GM19395 (cell line): Measurements from ENCODE around the gene EBF3.

Source experiments
- ATAC-seq: cut with Tn5 transposase; IDR thresholded peaks from one replicate; pipeline ENCODE4 v1.9.1; 2021; ENCODE audit warnings: mild to moderate bottlenecking, moderate library complexity; ENCODE audit not compliant: unreplicated experiment

EBF3 gene

DNA sequence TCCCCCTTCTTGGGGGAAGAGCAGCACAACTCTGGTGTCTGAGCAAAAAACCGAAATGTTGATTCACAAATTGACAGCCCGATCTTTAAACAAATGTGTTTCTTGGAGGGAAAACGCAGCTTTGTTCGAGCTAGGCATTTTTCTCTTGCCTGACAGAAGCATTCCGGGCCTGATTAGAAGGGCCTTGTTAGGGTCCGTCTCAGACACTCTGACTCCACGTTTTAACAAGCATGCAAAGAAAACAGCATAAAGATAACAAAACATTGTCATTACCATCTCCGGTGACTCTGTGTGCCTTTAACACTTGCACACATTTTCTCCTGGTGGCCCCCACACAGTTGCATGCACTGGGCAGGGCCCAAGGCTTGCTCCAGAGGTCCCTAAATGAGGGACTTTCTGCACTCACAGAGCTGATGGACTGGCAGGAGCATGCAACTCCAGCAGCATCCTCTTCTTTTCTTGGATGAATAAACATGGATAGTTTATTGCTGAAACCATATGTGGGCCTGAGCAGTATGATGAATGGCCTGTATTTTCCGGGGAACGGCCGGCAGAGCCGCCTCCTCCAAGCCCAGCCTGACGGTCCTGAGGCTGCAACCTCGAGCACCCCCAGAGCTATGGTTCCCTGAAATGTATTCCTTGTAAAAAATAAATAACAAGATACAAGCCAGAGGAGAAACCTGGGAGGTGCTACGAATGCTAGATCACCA is 50.9 kb downstream of the EBF3 start:
- no peak for ATAC-seq

DNA sequence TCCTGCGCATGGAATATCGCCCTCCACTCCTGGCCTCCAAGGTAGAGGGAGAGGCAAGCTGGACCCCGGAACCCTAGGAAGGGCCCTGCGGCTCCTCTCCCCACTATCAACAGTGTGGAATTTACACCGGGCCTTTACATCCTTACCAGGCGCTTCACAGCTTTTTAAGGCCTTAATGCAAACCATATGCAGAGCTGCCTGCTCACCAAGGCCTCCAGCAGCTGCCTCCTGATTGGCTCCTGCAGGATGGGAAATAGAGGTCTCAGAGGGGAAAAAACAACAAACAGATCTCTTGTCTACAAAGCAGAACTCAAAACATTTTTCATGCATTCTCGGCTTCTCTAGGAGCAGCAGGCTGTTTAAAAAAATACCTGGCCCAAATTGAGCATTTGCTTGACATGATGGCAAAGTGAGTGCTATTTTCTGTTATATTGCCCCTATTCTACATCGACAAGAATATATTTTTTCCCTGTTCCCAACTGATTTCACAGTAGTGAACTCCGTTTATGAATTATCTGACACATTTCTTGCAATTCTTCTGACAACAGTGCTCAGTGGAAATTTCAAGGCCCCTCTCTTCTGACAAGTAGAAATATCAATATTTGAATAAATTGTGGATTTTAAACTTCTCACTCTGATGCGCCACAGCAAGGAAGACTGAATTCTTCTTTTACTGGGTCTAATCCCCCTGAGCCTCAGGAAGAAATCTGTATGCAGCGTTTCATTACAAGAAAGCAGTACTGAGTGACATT is 51.7 kb downstream of the EBF3 start:
- ATAC-seq = no peak

DNA sequence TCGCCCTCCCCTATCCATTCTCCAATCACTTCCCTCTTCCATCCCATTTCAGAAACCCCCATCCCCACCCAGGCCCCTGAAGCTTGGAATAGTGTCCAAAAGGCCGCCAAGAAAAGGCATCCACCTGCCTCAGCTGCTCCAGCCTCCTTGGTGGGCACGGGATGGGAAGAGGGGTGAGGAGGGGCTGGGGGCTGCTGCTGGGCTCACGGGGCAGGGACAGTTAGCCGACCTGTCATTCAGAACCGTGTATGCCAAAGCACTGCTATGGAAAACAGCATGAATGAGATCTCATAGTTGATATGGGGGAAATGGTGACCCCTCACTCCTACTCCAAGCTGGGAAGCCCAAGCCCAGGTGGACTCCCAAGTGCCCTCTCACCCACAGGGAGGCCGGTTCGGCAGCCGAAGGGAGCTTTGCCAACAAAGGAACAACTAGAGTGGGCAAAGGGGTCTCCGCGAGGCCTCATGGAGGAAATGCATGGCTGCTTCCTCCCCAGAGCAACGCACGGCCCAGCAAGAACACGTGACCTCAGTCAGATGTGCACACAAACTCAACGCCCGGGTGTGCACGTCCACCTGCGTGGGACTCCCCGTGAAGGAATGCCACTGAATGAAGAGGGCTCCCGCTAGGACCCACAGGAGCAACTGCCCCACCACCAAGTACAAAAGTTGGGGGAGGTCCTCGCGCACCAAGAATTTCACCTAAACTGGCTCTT is 52.5 kb downstream of the EBF3 start:
- ATAC-seq = no peak

DNA sequence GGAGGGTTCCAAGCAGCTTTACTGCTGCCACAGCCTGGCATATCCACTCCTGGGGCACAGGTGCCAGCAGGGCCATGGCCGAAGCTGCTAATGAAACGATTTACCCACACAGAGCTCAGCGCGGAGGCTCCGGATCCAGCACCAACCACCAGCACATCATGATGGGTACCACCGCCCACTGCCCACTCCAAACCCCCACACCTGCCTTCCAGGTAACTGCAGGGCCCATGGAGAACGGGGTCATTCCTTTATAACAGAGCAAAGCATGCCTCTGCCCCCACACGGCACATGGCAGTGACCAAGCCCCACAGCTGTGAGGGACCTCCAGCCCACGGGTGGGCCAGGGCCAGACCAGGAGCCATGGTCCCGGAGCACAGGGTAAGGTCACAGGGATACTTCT is 53.2 kb downstream of the EBF3 start:
- no peak for ATAC-seq

DNA sequence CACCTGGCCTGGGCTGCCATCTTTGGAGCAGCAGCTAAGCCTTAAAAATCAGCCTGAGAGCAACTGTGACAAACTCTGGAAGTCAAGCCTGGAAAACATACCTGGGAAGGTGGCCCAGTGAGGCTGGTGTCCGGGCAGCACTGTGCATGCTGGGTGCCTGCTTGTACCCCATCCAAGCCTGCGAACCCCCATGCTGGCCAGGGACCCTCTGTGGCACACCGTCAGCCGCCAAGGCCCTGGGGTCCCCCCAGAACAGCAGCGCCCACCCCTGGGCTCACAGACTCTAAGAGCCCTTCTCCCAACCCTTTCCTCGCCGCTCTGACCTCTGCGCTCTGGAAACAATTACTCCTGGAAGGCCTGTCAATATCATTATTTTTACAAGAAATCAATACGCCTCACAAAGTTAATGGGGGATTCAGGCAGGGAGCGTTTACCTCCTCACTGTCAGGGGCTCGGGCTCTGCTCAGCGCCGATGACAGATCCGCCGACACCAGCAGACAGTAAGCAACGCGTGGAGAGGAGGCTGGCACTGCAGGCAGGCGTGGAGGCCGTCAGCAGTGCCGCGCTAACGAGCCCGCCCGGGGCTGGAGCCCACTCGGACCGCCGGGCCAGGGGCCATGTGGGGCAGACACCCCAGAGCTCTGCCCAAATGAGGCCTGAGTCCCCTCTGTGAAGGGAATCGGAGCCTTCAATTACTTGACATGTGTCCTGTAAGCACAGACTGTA is 54.4 kb downstream of the EBF3 start:
- ATAC-seq = no peak

DNA sequence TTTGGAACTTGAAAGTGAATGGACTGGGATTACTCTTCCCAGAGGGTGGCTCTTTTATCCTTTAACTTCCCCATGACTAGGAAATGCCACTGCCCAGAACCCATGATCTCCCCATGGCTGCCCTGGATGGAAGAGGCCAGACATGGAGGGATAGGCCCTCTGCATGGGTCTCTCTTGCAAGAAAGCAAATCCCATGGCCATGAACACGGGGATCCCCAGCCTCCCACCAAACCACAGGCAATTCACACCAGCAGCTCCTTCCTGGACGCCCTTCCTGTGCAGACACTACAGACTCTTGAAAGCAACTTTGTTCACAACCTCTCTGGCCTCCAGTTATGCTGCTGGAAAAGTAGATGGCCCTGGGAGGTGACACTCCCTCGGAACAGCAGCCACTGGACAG is 55.0 kb downstream of the EBF3 start:
- no peak for ATAC-seq

DNA sequence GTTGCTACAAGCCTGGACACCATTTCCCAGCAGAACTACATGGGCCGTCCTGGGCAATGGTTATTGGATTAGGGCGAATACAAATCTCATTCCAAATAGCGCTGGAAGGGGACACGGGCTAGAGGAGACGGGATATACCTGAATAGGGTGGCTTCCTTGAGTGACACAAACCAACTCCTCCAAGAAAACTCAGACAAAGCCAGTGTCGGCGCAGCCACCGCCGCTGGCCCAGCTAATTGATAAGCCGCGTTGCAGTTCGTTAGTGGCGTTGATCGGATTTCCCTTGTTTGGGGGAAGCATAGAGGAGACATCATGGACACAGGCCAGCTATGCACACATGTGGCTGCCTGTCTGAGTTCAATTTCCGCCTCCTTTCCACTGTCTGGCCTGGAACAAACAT is 55.7 kb downstream of the EBF3 start:
- ATAC-seq = no peak

DNA sequence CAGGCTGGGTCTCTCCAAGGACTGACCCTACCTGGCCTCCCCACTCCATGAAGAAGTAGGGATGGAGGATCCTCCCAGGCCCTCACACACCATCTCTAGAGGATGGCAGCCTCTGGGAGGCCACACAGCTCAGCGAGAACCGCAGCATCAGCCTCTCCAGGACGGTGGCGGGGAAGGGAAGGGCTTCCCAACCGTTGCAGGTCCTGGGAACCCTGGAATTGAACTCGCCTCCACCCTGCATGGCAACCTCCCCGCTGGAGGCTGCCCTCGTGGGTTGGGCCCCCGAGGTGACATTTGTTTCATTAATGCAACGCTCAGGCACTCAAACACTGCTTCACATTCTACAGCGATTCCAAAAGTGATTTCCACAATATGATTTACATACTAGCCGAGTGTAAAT is 58.5 kb downstream of the EBF3 start:
- ATAC-seq = no peak

DNA sequence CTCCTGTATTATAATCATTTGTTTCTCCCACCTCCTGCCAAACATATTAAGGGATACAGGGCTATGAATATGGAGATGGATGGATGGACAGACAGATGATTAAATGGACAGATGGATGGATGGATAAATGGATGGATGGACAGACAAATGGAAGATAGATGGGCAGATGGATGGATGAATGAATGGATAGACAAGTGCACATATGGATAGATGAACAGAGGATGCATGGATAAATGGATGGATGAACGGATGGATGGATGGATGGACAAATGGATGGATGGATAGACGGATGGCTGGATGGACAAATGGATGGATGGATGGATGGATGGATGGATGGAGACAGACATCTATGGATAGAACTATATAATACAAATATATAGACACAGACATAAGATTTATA is 59.8 kb downstream of the EBF3 start:
- no peak for ATAC-seq

DNA sequence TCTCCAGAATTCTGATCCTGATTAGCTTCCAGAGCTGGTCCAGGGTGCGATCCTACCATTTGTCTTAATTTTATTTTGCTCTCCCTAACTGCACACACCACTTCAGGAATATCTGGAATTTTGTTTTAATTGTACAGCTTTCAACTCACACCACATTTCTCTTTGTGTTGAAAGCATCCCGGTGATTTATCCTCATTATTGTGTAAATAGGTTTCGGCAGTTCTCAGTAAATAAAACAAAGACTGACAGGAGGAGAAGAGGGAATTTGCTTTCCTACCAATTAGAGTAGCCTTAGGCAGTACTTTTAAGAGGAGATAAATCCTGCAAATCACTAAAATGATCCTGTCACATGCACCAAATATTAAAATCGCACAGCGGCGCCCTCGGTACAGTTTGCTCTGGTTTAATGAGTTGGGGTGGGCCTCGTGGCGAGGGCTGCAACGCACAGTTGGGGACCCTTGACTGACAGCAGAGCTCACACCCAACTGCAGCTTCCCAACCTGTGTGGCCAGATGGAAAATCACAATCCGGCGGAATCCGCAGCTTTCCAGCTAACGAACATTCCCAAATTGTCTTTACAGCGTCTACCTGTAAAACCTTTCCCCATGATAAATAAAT is 62.6 kb downstream of the EBF3 start:
- ATAC-seq = no peak

DNA sequence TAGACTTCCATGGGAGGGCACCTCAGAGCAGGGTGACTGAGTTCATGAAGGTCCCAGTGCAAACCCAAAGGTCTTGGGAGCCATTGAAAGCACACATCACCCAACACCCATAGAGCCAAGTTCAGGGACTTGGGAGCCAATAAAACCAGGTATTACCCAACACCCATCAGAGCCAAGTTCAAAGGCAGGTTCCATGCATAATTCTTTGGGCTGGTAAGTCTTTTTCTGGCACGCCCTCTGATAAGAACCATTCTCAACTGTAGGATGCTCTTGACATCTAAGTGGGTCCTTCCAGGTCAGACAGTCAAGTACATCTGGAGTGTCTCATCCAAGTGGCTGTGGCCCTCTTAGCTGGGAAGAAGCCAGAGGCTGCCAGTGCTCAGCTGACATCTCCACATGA is 63.2 kb downstream of the EBF3 start:
- no peak for ATAC-seq

DNA sequence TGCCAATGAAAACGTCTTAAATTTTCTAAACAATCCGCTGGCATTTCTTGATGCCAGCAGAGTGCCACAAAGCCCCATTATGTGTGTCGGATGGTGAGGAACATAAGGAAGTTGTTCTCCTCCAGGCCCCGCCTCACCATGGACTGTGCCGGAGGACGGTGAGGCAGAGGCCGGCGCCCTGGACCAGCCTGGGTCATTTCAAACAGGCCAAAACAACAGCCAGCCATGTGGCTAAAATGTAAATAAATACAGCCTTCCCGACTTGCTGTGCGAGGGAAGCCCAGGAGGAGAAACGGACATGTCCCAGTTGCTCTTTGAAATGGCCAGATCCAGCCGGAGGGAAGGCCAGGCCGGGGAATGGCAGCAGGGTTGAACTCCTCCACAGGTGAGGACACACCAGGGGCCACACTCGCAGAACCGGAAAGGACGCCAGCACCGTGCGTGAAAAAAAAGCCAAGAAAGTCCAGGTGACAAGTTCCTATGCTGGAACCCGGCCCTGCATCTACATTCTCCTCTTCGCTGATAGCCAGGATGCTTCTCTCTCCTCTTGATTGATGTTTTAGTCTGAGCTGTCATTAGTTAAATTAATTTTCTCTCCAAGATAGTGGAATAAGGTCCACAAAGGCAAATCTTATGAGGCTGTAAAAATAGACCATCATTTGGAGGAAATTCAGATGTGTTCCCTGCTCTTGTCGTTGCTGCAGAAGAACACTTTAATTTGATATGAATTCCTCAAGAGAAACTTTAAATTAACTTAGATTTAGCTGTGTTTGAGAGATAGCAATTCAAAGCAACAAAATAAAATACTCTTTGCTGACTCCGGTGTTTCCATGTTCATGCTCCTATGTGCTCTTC is 64.6 kb downstream of the EBF3 start:
- ATAC-seq = no peak

DNA sequence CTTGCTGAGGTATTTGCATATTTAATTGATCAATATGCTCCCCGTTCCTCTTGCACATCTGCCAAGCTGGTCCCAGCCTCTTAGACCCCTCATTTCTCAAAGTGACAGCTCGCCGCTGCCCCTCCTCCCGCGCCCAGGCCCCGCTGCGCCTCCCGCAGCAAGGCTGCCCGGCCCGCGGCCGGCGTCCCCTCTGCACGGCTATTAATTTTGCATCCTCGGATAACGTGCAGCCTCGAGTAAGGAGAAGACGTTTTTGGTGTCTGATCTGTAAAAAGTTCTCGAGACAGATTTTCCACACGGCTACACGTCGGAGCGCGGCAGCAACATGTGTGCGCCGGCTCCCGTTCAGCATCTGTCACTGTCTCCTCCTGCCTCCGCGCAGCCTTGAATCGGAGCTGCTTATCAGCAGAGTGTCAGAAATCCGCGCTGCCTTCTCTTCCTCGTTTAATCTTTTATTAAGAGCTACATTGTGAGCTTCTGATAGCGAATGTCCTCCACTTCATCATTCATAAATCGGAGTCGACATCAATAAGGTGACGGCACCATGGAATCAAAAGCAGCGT is 65.3 kb downstream of the EBF3 start:
- no peak for ATAC-seq

DNA sequence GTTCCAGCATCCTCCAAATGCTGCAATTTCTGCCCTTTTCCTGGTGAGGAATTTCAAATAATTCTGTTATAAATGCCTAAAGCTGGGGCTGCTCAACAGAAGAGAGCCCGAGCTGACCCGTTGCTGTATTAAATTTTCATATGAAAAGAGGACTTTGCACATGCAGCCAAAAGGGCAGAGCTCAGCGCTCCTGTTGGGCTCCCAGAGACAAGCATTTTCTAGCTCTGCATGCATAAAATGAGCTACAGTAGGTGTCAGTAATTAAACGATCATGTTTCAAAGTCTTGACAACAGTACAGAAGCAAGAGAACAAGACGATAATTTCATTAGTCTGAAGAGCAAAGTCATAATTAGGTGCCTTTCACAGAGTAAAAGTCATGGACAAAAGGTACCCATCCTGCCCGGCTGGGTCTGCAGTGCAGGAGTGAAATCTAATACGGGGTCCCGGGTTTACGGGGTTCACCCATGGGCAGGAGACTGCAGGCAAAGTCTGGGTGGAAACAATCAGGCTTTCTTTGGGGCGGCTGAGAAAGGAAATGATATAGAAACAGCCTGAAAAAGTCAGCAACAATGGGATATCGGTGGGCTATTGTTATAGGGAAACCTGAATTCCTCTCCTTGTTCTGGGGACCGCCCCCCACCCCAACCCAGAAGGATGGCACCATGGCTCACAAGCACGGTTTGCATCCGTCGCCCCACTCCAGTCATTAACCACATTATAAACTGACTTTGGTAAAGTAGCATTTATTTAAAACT is 66.0 kb downstream of the EBF3 start:
- no peak for ATAC-seq

DNA sequence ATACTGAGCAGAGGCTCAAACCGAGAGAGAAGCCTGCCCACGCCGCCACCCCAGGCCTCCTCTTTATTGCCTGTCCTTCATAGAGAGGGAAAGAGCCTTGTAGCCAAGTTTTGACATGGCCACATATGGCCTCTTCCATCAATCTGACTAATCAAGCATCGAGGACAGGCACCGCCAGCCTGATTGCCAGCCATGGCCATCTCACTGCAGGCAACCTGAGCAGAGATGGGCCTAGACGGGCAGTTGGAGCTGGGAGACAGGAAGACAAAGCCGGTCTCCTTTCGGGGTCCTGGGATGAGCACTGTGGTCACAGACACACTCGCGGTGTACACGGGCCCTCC is 67.2 kb downstream of the EBF3 start:
- no peak for ATAC-seq

DNA sequence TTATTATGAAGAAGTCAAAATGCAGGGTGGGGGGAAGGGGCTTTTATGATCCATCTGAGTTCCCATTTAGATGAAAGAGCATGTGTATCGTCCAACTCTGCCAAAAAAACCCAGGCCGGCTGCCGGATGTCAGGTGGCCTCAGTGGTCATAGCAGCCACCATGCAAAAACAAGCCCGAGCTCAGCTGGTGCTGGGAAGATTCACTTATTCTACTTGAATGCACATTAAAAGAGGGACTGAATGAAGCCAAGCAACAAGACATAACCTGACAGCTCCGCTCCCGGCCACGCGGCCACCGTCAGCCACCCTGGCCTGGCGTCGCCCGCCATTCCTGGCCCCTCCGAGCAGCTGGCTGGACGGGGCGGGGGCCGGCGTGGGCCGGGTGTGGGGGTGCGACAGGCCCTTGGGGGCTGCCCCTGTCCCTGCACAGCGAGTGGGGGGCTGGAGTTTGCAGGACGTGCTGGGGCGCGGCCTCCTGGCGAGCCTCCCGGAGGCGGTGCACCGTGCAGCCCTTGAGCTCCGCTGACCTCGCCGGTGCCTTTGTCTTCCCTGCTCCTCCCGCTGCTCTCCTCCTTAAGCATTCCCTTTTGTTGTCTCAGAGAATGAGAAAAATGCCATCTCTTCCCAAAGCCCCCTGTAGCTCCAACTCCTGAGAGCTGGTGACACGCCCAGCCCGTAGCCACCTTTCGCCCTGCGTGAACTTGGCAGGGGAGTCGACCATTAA is 67.8 kb downstream of the EBF3 start:
- no peak for ATAC-seq

DNA sequence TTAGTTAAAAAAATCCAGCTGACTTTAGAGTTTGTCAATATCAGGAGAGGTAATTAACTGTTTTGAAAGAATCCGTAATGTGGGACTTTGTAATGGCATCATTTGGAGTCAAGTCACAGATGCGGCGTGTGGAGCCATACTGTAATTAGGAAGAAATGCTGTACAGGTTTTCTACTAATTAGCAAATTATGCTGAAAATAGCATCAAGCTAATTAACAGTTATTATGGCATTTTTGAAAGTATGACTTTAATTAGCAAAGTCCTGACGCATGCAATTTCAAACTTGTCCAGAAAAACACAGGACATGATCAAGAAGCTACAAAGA is 68.3 kb downstream of the EBF3 start:
- no peak for ATAC-seq

DNA sequence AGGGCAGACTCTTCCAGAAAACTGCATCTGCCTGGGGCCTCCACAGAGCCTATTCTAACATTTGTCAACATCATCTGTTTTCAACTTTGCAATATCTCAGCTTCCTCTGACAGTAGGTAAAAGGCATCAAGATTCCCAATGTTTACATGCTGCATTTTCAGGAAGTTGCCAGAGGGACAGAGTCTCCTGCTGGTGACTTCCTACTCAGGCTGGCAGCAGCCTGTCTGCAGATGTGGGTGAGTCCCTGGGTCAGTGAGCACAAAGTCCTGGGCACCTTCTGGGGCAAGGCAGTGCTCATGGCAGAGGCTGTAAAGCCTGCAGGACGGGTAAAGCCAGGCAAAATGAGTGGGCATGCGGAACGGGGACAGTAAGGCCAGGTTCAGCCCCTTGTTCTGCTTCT is 69.4 kb downstream of the EBF3 start:
- no peak for ATAC-seq
